CD4-positive, alpha-beta T cell treated with Interferon gamma for 1 hour (primary cell): ENCODE results near the gene STK11IP.

Experiments
- DNase-seq: peaks from one replicate; pipeline ENCODE4 v3.0.0-alpha.2; 2020

The STK11IP gene

GRCh38 chr2:219661197-219661954 is 63.7 kb downstream of the STK11IP start:
- DNase-seq, result no peak

GRCh38 chr2:219661955-219662395 is 64.3 kb downstream of the STK11IP start:
- no peak for DNase-seq

DNA sequence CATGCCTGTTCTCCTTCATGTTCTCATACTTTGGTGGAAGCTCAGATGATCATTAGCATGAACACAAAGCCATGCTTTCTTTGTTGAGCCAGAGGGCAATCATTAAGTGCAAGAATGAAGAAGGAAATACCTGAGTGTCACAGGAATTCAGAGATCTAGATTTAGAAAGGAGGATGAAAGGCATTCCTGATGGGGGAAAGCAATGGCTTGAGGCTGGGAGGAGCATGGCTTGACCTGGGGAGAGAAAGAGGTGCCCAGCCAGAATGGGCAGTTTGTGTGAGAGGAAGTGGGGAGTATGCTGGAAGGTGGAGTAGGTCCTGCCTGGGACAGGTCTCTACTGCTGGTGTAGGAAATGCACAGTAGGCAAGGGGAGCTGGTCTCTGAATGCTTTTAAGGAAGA is 64.9 kb downstream of the STK11IP start:
- DNase-seq, result no peak

DNA sequence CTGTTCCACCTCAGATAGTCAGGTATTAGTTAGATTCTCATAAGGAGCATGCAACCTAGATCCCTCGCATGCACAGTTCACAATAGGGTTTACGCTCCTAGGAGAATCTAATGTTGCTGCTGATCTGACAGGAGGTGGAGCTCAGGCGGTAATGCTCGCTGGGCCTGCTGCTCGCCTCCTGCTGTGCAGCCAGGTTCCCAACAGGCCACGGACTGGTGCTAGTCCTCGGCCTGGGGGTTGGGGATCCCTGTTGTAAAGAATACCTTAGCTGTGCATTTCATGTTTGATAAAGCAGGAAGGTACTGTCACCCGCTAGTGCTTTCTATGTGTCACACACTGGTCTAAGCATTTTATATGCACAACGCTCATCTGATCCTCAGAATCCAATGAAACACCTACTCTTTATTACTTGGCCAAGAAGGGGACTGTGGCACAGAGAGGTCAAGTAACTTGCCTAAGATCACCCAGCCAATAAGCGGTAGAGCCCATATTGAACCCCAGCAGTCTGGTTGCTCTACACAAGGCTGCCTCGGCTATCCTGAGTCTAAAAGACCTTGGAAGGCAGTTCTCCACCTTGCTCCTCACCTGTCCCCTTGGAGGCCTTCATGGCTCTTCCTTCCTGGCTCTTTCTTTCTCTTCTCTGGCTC is 65.6 kb downstream of the STK11IP start:
- no peak for DNase-seq

GRCh38 chr2:219664041-219664440 is 66.4 kb downstream of the STK11IP start:
- DNase-seq, result no peak

DNA sequence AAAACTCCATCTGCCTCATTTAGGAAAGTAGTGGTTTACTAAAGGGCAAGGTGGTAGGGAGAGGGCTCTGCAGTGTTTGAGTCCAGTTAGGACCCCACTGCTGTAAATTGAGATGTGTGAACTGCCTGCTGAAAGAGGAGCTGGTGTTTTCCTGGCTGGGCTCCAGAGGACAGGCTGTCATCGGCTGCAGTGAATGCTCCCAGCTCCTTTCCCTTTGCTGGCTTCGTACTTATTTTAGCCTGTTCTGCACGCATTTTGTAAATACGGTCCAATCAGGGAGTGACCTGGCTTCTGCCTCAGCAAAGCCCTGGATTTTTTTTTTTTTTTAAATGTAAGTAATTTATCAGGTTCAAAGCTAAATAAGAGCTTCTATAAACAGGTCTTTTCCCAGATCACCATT is 67.3 kb downstream of the STK11IP start:
- DNase-seq, result no peak

DNA sequence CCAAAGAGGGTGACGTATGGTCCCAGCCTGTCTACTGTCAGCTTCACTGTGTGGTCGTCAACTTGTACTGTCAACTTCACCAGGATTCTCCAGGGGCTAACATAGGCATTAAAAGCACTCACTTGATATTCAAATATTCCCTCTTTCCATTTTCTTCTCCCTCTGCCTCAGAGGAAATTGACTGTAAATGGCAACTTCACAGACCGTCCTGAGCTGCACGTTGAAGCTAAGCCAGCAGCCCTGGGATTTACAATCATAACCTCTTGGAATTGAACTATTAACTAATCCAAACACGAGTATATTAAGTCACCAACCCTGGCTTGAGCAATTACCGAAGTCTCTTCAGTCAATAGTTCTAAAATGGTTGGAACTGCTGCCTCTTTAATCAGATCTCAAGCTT is 68.3 kb downstream of the STK11IP start:
- no peak for DNase-seq
